ENCODE results near the gene FBXO15.

FBXO15 gene, protein sequence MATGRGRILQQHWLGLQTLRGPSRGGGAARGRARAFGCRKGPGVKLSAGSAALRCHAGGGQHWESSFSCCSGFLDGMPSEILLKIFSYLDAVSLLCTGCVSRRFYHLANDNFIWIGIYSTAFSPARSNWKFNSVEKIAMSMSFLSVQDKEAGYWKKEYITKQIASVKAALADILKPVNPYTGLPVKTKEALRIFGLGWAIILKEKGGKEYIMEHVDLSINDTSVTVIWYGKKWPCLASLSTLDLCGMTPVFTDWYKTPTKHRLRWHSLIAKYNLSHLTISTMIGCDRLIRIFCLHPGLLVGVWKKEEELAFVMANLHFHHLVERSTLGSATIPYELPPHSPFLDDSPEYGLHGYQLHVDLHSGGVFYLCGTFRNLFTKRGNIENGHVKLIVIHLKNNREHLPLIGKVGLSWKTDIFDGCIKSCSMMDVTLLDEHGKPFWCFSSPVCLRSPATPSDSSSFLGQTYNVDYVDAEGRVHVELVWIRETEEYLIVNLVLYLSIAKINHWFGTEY

DNA sequence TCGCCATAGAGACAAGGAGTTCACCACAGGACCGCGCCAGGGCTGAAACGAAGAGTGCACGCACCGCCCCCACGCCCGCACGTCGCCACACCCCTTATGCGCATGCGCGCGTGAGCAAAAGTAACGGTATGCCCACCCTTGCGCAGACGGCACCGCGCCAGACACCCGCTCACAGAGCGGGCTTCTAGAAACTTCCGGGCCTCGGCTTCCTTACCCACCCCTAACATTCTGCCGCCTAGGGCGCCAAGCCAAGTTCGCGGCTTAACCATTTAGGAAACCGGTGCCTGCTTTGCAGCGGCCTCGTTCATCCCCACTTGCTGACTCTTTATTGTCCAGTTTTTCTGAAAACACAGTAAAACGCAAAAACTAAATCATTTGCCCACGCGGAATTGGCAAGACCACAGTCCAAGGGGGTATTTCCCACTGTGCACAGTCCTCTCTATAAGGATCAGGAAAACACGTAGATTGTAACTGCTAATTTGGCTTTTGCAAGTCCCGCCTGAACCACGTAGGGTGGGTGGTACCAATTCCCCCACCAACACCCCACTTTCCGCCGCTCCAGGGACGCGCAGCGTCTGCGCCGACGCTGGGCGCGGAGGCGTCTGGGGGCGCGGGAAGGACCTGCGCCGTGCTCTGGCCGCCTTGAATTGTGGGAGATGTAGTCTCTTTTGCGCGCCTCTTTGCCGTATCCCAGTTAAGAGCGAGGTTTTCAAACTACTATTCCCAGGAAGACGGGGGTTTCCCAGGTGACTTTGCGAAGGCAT lies at the start of gene FBXO15, which contains the start of gene TIMM21:
TSS of gene FBXO15 (minus strand) at position 56 of the 764 bp plus-strand sequence. CDS start at position 7, 49 bp downstream.
TSS of gene TIMM21 (plus strand) at position 745 of the 764 bp plus-strand sequence. CDS start 286 bp downstream, outside the sequence.
- ATAC-seq (peak; percentile 90), DNase-seq (peak; percentile 98)
- peak within 1 kb of the TSS; percentile 98 for H3K27ac Mint-ChIP-seq
- H3K36me3 Mint-ChIP-seq (ENCODE audit: low read depth) = peaks cover 44% of the 10 kb centered on the region
- peak within 1 kb of the TSS; percentile 98 for H3K4me3 Mint-ChIP-seq
- H3K4me1 Mint-ChIP-seq = peaks cover 55% of the 10 kb centered on the region
- H3K27me3 Mint-ChIP-seq = peaks cover 4% of the 10 kb centered on the region
- no peaks in the 10 kb centered on the region for H3K9me3 Mint-ChIP-seq

DNA sequence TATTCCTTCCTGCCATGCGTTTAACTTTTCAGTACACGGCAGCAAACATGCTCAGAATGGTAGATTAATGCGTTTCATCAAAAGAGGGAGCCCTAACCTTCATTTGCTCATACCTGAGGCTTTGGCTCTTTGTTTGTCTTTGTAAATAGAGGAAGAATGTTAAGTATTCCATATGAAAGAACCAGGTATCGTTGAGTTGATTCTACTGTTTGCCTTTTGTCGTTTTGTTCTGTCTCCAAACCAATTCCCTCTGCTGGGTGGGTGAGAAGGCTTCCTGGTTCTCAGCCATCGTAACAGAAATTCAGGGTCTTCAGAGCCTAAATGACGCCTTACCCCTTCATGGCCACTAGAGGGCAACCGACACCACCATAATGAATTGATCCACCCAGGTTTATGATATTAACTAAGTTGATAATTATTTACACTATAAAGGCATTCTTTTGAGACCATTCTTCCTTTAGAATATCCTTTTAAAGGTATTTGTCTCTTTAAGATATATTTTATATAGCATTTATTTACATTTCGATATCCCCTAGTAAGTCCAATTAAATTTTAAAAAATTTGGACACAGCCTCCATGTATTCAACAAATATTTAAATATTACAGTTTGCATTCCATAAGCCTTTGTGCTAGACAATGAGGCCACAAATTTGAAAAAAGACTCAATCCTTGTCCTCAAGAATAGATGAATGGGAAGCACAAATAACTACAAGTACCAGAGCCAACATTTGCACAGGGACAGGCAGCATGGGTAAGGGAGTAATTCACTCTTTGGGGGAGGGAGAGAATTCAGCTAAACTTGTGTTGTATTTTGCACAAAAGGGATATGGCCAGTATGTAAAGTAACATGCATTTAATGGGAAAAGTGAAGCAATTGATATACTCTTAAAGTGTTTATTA lies 48.8 kb upstream of the FBXO15 start:
- Mint-ChIP-seq H3K27me3 (peaks cover 7% of the 10 kb centered on the region), H3K4me1 (peaks cover 4% of the 10 kb centered on the region), H3K4me3 (peak overlapping the region; percentile 69), H3K27ac (peak overlapping the region; percentile 44), H3K9me3 (no peaks in the 10 kb centered on the region), H3K36me3 (ENCODE audit: low read depth) (no peaks in the 10 kb centered on the region)
- ATAC-seq (peak; percentile 74), DNase-seq (peak; percentile 37)

DNA sequence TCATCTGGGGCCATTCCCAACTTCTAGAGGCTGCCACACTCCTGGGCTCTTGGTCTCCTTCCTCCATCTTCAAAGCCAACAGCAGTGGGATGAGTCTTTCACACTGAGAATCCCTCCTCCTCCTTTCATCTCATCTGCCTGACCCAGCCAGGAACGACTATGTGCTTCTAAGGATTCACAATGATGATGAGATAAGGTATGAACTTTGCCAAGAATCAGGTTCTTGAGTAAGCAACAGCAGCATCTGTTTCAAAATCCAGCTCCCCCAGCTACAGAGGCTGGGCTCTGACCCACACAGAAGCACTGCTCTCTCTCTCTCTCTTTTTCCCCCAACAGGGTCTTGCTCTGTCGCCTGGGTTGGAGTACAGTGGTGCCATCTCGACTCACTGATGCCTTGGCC lies 47.1 kb upstream of the FBXO15 start:
- ATAC-seq = no peak
- no peak overlapping the region for H3K4me3 Mint-ChIP-seq
- H3K27ac Mint-ChIP-seq = no peak overlapping the region
- DNase-seq = no peak
- no peaks in the 10 kb centered on the region for H3K9me3 Mint-ChIP-seq
- H3K4me1 Mint-ChIP-seq = peaks cover 4% of the 10 kb centered on the region
- H3K27me3 Mint-ChIP-seq = peaks cover 9% of the 10 kb centered on the region
- no peaks in the 10 kb centered on the region for H3K36me3 Mint-ChIP-seq (ENCODE audit: low read depth)

DNA sequence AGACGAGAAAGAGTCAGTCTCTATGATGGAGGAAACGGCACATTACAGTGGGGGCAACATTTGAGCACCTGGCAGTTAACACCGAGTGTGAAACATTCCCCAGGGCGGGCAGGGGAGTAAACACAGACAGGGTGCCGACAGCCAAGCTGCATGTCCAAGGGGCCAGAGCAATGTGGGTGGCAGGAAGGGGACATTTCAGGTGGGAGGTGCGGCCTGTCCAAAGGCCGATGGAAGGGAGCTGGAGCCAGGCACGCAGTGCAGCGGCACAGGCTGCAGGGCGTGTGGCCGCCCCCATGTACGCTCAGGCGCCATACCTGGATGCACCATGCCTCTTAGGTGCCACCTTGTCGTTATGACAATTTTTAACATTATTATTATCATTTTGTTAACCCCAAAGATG lies 43.9 kb upstream of the FBXO15 start:
- H3K27ac Mint-ChIP-seq = no peak overlapping the region
- no peaks in the 10 kb centered on the region for H3K36me3 Mint-ChIP-seq (ENCODE audit: low read depth)
- H3K4me1 Mint-ChIP-seq = peaks cover 4% of the 10 kb centered on the region
- H3K9me3 Mint-ChIP-seq = no peaks in the 10 kb centered on the region
- no peak overlapping the region for H3K4me3 Mint-ChIP-seq
- peaks cover 15% of the 10 kb centered on the region for H3K27me3 Mint-ChIP-seq
- DNase-seq (no peak), ATAC-seq (no peak)

DNA sequence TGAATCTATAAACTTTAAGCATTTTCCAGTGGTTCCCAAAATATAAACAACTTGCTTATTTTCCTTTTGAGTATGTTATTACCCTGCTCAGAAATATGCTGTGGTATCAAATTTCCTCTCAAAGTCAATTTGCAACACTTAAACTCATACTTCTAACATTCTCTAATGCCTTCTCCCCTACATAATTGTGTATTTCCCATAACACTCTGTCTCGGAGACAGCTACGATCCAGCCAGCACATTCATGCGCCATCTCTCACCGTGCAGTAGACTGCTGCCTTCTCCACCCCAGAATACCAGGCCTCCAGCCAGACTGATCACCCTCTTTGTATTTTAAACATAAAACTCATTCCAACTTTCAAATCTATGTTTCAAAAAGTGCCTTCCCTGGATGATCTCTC lies 42.5 kb upstream of the FBXO15 start:
- DNase-seq = no peak
- H3K27me3 Mint-ChIP-seq = peaks cover 15% of the 10 kb centered on the region
- H3K4me3 Mint-ChIP-seq = no peak overlapping the region

DNA sequence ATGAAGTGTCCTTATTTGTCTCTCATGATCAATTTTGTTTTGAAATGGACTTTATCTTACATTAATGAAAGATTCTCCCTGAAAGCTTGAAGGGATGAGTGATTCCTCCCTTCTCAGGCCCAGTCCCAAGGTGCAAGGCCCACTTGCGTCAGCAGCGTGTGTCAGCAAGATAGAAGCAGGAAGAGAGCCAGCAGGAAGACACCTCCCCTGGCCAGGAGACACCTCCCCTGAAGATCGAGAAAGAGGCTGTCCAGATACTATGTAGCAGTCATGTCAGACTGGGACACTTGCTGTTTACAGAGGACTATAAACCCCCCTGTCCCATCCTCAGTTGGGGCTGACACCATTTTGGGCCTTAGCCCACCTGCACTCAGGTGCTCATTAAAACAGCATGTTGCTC lies 39.0 kb upstream of the FBXO15 start:
- no peaks in the 10 kb centered on the region for H3K9me3 Mint-ChIP-seq
- DNase-seq = no peak
- no peaks in the 10 kb centered on the region for H3K4me1 Mint-ChIP-seq
- H3K36me3 Mint-ChIP-seq (ENCODE audit: low read depth) = no peaks in the 10 kb centered on the region
- H3K27ac Mint-ChIP-seq = no peak overlapping the region
- no peak overlapping the region for H3K4me3 Mint-ChIP-seq
- no peak for ATAC-seq
- H3K27me3 Mint-ChIP-seq = peaks cover 9% of the 10 kb centered on the region

More for the DNA sequence above, 42.5 kb upstream of the FBXO15 start:
- ATAC-seq = no peak
- Mint-ChIP-seq H3K4me1 (no peaks in the 10 kb centered on the region), H3K9me3 (no peaks in the 10 kb centered on the region), H3K27ac (no peak overlapping the region), H3K36me3 (ENCODE audit: low read depth) (no peaks in the 10 kb centered on the region)

DNA sequence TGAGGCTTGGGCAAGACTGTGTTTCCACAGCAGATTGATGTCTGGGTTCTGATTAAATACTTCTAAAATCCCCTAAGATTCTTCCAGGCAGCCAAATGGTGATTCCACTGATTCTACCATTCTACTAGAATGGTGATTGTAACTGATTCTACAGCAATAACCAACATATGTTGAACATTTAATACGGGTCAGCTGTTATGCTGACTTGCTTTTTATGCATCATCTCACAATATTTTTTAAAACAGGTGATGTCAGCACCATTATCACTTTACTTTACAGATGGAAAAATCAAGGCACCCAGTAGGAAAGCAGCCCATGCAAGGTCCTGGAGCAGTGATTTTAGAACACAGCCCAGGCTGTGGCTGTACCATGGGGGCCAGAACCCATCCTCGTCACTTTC lies 38.2 kb upstream of the FBXO15 start:
- no peak overlapping the region for H3K27ac Mint-ChIP-seq
- no peaks in the 10 kb centered on the region for H3K4me1 Mint-ChIP-seq
- H3K9me3 Mint-ChIP-seq = no peaks in the 10 kb centered on the region
- no peak overlapping the region for H3K4me3 Mint-ChIP-seq
- DNase-seq (no peak), ATAC-seq (no peak)
- H3K27me3 Mint-ChIP-seq = peaks cover 6% of the 10 kb centered on the region
- H3K36me3 Mint-ChIP-seq (ENCODE audit: low read depth) = no peaks in the 10 kb centered on the region

DNA sequence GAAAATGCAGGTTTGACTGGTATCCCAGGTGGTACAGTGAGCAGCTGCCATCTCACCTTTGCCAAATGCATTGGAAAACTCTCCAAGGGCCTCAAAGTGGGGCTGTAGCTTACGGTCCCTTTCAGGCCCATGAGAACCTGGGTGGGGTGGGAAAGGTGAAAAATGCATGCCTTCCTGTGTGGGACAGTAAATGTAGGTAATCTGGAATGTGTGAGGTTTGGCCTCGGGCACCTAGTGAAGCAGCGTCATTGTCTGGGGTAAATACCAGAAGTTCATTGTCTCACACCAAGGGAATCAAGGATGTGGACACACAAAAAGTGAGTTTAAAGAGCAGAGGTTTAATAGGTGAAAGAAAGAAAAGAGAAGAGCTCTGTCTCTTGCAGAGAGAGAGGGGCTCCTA lies 37.2 kb upstream of the FBXO15 start:
- Mint-ChIP-seq H3K9me3 (no peaks in the 10 kb centered on the region), H3K4me3 (no peak overlapping the region), H3K4me1 (no peaks in the 10 kb centered on the region), H3K27ac (no peak overlapping the region), H3K27me3 (peaks cover 6% of the 10 kb centered on the region), H3K36me3 (ENCODE audit: low read depth) (no peaks in the 10 kb centered on the region)
- DNase-seq (no peak), ATAC-seq (no peak)

DNA sequence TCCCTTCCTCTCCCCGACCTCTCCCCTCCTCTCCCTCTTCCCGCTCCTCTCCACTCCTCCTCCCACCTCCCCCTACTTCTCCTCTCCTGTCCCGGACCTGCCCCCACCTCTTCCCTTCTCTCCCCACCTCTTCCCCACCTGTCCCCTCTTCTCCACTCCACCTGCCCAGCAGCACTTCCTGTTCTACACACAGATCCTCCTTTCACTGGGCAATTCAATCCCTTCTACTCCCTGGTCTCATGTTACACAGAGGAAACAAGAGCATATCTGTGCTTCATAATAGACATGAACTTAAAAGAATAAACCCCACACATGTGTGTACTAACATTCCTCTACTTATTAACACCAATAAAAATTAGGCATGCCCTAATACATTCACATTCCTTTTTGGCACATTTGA lies 35.5 kb upstream of the FBXO15 start:
- Mint-ChIP-seq H3K9me3 (no peaks in the 10 kb centered on the region), H3K36me3 (ENCODE audit: low read depth) (no peaks in the 10 kb centered on the region), H3K27me3 (peaks cover 5% of the 10 kb centered on the region), H3K4me1 (no peaks in the 10 kb centered on the region), H3K4me3 (no peak overlapping the region), H3K27ac (no peak overlapping the region)
- DNase-seq (no peak), ATAC-seq (no peak)

DNA sequence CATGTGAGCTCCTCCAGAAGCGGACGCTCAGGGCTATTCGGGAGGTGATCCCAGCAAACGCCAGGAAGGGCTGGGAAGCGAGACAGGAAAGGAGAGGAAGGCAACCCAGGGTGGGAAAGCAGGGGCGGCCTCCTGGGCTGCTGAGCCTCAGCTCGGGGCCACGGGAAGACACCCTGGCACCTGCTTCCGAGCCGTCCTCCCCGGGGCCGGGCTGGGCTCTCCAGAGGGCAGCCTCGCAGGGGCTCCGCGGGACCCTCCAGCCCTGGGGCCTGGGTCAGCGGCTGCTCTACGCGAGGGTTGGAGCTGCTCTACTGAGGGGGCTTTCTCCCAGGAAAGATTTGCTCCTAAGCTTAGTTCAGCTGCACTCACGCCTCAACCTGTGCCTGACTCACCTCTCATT lies 34.7 kb upstream of the FBXO15 start:
- H3K9me3 Mint-ChIP-seq = no peaks in the 10 kb centered on the region
- H3K27me3 Mint-ChIP-seq = peaks cover 5% of the 10 kb centered on the region
- H3K27ac Mint-ChIP-seq = no peak overlapping the region
- H3K4me1 Mint-ChIP-seq = no peaks in the 10 kb centered on the region
- no peak for DNase-seq
- H3K36me3 Mint-ChIP-seq (ENCODE audit: low read depth) = no peaks in the 10 kb centered on the region
- ATAC-seq = no peak
- H3K4me3 Mint-ChIP-seq = no peak overlapping the region

DNA sequence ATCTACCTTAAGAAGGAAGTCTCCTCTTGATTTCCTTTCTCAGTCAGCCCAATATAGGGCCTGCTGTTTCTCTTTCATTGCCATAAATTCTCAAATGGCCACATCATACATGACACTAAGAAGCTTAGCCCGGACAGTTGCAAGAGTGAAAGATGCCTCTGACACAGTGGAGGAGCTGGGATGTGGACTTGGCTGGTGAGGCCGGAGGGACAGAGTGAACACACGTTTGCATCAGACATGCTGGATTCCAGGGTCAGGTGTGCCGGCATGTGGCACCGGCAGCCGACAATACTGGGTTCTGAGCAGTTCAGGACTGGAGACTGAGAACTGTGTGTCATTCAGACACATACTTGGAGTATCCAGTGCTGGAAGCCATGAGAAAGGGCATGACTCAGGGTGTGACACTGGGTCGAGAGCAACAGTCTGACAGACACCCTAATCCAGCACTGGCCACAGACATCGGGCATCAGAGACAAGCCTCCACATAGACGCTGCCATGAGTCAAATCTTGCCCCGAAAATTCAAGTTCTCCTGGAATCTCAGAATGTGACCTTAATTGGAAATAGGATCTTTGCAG lies 32.1 kb upstream of the FBXO15 start:
- DNase-seq (no peak), ATAC-seq (no peak)
- H3K36me3 Mint-ChIP-seq (ENCODE audit: low read depth) = no peaks in the 10 kb centered on the region
- no peaks in the 10 kb centered on the region for H3K4me1 Mint-ChIP-seq
- no peak overlapping the region for H3K4me3 Mint-ChIP-seq
- H3K9me3 Mint-ChIP-seq = no peaks in the 10 kb centered on the region
- H3K27ac Mint-ChIP-seq = no peak overlapping the region
- H3K27me3 Mint-ChIP-seq = peaks cover 12% of the 10 kb centered on the region

DNA sequence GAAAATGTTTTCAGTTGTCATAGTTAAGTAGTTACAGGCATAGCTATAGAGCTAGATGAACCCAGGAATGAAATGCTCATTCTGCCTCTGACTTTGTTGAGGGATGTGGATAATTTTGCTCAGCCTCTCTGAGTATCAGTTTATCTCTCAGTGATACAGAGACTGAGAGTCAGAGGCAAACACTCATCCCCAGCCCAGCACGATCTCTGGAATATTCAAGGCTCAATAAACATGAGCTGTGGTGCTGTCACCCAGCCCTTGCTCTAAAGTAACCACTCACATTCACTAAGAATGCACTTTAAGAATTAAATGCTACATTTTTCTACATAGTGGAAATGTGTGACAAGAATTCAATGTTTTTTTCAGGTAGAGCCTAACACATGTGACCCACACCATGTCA lies 31.2 kb upstream of the FBXO15 start:
- ATAC-seq = no peak

DNA sequence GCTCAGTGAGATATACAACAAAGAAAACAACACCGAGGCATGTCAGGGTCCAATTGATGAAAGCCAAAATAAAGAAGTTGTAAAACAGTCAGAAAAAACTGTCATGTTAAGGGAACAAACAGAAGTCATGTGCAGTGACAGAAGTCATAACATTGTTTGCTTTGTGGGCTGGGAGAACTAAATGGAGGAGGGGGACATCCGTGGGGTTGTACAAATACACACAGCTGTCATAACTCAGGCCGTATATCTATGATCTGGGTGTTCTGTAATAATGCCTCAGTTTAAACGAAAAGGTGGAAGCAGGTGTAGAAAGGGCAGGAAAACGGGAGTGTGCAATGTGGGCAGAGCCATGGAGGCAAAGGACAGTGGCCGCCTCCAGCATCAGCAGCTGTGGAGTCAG lies 28.0 kb upstream of the FBXO15 start:
- H3K4me3 Mint-ChIP-seq = no peak overlapping the region
- no peaks in the 10 kb centered on the region for H3K9me3 Mint-ChIP-seq
- ATAC-seq = no peak
- H3K27ac Mint-ChIP-seq = no peak overlapping the region
- no peaks in the 10 kb centered on the region for H3K36me3 Mint-ChIP-seq (ENCODE audit: low read depth)
- peaks cover 2% of the 10 kb centered on the region for H3K4me1 Mint-ChIP-seq
- DNase-seq = no peak
- H3K27me3 Mint-ChIP-seq = peaks cover 26% of the 10 kb centered on the region

More for the DNA sequence above, 31.2 kb upstream of the FBXO15 start:
- no peaks in the 10 kb centered on the region for H3K36me3 Mint-ChIP-seq (ENCODE audit: low read depth)
- no peak overlapping the region for H3K27ac Mint-ChIP-seq
- peaks cover 15% of the 10 kb centered on the region for H3K27me3 Mint-ChIP-seq
- no peaks in the 10 kb centered on the region for H3K4me1 Mint-ChIP-seq
- no peak overlapping the region for H3K4me3 Mint-ChIP-seq
- no peak for DNase-seq
- H3K9me3 Mint-ChIP-seq = no peaks in the 10 kb centered on the region

DNA sequence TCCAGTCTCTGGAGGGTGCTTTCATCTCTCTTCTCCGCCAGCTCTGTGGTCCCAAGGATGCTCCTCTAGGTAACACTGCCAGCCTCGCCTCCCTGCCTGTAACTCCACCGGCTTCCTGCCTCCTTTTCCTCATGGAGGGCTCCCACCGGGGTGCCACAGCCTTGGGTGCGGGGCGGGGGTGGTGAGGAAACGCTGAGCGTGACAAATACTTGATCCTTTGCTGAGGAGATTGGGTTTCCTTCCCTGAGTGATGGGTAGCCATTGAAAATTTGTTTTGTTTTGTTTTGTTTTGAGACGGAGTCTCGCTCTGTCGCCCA lies 25.8 kb upstream of the FBXO15 start:
- no peaks in the 10 kb centered on the region for H3K9me3 Mint-ChIP-seq
- H3K36me3 Mint-ChIP-seq (ENCODE audit: low read depth) = no peaks in the 10 kb centered on the region
- no peak overlapping the region for H3K4me3 Mint-ChIP-seq
- H3K27me3 Mint-ChIP-seq = peaks cover 31% of the 10 kb centered on the region
- DNase-seq (no peak), ATAC-seq (no peak)
- H3K4me1 Mint-ChIP-seq = peaks cover 2% of the 10 kb centered on the region
- no peak overlapping the region for H3K27ac Mint-ChIP-seq

Data from activated naive CD8-positive, alpha-beta T cell treated with anti-CD3 and anti-CD28 coated beads, Interleukin-2, amount 50 U/mL, for 24 hours (primary cell).